HG02870 (cell line): Measurements from ENCODE around the gene SLC10A7.
"Not testable (repeated sequence)": the region's sequence is repeated elsewhere in the genome, so short reads cannot be mapped to it uniquely, and the experiment has no call there.

ENCODE experiments used
- ATAC-seq: cut with Tn5 transposase; IDR thresholded peaks from one replicate; pipeline ENCODE4 v1.9.1; 2021; ENCODE audit warnings: mild to moderate bottlenecking, moderate library complexity; ENCODE audit not compliant: unreplicated experiment

Gene SLC10A7

GRCh38 chr4:146368209-146368608, 153.5 kb downstream of the SLC10A7 start:
- no peak for ATAC-seq

- no peak for ATAC-seq
These were observed 154.4 kb downstream of the SLC10A7 start for GRCh38 chr4:146367347-146367746.

- no peak for ATAC-seq
These were observed 162.0 kb downstream of the SLC10A7 start for GRCh38 chr4:146359771-146360170.

GRCh38 chr4:146350114-146350513, 171.6 kb downstream of the SLC10A7 start:
- not testable (repeated sequence) for ATAC-seq

GRCh38 chr4:146349306-146349705, 172.4 kb downstream of the SLC10A7 start:
- ATAC-seq: no peak

- ATAC-seq: no peak
These were observed 173.9 kb downstream of the SLC10A7 start for GRCh38 chr4:146347822-146348221.

GRCh38 chr4:146346276-146346675, 175.5 kb downstream of the SLC10A7 start:
- ATAC-seq: peak; percentile 43

GRCh38 chr4:146343776-146344175, 178.0 kb downstream of the SLC10A7 start:
- no peak for ATAC-seq

GRCh38 chr4:146343199-146343598, 178.5 kb downstream of the SLC10A7 start:
- peak; percentile 75 for ATAC-seq

- no peak for ATAC-seq
These were observed 179.0 kb downstream of the SLC10A7 start for GRCh38 chr4:146342600-146343192.

- ATAC-seq: no peak
These were observed 180.9 kb downstream of the SLC10A7 start for GRCh38 chr4:146340798-146341197.

- ATAC-seq: no peak
These were observed 183.2 kb downstream of the SLC10A7 start for GRCh38 chr4:146338512-146338911.

- ATAC-seq: no peak
These were observed 185.3 kb downstream of the SLC10A7 start for GRCh38 chr4:146336410-146336807.

GRCh38 chr4:146335763-146336409, 185.9 kb downstream of the SLC10A7 start:
- no peak for ATAC-seq

- no peak for ATAC-seq
These were observed 186.8 kb downstream of the SLC10A7 start for GRCh38 chr4:146334862-146335449.

- no peak for ATAC-seq
These were observed 187.9 kb downstream of the SLC10A7 start for GRCh38 chr4:146333895-146334262.

GRCh38 chr4:146333187-146333894, 188.4 kb downstream of the SLC10A7 start:
- ATAC-seq: peak; percentile 86

- ATAC-seq: no peak
These were observed 191.3 kb downstream of the SLC10A7 start for GRCh38 chr4:146330392-146330791.

GRCh38 chr4:146329050-146329716, 192.6 kb downstream of the SLC10A7 start:
- ATAC-seq: no peak

GRCh38 chr4:146327859-146328650, 193.7 kb downstream of the SLC10A7 start:
- ATAC-seq: no peak
